CD4-positive, alpha-beta T cell treated with Interleukin-6 for 4 hours (primary cell): ENCODE results near the gene NKTR.

Experiments
- DNase-seq: peaks from one replicate; pipeline ENCODE4 v3.0.0-alpha.2; 2020; ENCODE audit warnings: mixed read lengths

NKTR gene

DNA sequence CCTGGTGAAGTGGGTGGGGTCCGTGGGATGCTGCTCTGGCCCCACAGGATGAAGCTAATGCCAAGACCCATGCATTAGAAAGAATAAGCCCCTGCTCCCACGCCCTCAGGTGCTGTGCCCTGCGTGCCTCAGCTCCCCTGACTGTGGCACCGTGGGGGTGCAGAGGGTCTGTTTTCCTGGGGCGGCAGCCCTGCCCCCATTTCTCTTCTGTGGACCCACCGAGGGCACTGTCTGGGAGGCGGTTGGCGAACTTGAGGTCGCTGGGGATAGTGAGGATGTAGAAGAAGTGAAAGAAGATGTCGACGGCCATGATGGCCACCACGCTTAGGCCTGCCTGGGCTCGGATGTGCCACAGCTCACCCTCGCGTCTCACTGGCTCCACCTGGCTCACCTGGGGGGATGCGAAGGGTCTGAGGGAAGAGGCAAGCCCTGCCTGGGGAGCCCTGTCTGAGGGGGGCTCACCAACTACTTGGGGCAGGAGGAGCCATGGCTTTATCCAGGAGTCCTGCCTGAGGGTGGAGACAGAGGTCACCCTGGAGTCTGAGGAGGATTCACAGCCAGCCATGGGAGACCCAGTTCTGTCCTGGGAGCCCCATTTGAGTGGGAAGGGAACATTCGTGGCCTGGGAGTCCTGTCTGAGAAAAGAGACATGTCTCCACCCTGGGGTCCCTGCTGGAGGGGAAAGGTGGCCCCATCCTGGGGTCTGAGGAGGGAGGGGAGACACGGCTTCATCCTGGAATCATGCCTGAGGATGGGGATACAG, 97.0 kb downstream of the NKTR start:
- DNase-seq = no peak
